Measurements from ENCODE around the gene PDCD10.

Gene PDCD10

GRCh38 chr3:167700046-167700445 lies 34.6 kb downstream of the PDCD10 start:
- no peak overlapping the region for H3K4me3 ChIP-seq

DNA sequence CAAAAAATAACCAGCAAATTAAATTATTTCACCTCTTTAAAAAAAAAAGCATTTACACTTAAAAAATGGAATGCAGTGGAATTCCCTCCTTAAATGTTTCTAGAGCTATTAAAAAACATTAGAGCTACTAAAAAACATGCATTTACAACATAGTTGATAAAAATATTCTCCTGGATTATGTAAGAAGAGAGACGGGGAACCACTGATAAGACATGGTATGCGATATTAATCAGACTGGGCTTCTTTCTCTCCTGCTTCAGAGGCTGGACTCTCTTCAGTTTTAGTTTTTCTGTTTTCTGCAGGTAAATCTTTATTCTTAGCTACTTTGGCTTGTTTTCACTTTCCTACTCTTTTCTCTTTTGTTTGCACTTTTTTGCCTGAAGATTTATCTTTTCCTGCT lies 40.6 kb downstream of the PDCD10 start:
- Histone ChIP-seq H3K27ac (no peak overlapping the region), H3K4me3 (no peak overlapping the region)

More at GRCh38 chr3:167700046-167700445, 34.6 kb downstream of the PDCD10 start:
- H3K27ac ChIP-seq = no peak overlapping the region

DNA sequence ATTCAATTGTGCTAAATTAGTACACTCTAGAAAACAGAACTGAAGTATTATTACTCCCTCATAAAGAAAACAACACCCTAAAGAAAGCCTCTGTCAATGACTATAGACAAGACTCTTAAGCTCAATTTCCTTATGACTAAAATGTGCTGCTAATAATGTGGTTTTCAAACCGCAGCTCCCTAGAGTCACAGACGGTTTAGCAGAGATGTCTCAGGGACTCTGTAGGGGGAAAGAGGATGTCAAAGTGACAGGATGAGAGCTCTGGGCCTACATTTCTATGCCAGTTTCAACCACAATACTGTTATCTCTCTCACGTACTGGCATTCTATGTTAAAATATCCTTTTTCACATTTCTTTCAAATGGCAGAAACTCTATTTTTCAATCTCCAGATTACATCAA lies 43.3 kb downstream of the PDCD10 start:
- Histone ChIP-seq H3K27ac (no peak overlapping the region), H3K4me3 (no peak overlapping the region)

- no peak overlapping the region for H3K4me3 ChIP-seq
Observed at GRCh38 chr3:167684388-167684993, 50.2 kb downstream of the PDCD10 start.

GRCh38 chr3:167679526-167679925 lies 55.2 kb downstream of the PDCD10 start:
- Histone ChIP-seq H3K4me3 (no peak overlapping the region), H3K27ac (no peak overlapping the region)

More at GRCh38 chr3:167684388-167684993, 50.2 kb downstream of the PDCD10 start:
- H3K27ac ChIP-seq = no peak overlapping the region

- Histone ChIP-seq H3K27ac (no peak overlapping the region), H3K4me3 (no peak overlapping the region)
Observed at GRCh38 chr3:167675848-167676247, 58.8 kb downstream of the PDCD10 start.

DNA sequence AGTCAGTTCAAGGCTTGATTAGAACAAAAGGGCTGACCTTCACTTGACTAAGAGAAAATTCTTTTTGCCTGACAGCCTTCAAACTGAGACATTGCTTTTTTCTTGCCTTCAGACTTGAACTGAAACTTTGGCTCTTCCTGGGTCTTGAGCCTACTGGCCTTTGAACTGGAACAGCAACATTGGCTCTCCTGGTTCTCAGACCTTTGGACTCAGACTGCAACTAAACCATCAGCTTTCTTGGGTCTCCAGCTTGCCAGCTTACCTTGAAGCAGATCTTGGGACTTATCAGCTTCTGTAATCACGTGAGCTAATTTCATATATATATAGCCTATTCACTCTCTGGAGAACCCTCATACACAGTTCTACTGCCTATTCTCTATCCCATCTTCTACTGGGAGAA lies 61.5 kb downstream of the PDCD10 start:
- Histone ChIP-seq H3K4me3 (no peak overlapping the region), H3K27ac (no peak overlapping the region)

- Histone ChIP-seq H3K4me3 (no peak overlapping the region), H3K27ac (no peak overlapping the region)
Observed at GRCh38 chr3:167671878-167672427, 62.7 kb downstream of the PDCD10 start.

DNA sequence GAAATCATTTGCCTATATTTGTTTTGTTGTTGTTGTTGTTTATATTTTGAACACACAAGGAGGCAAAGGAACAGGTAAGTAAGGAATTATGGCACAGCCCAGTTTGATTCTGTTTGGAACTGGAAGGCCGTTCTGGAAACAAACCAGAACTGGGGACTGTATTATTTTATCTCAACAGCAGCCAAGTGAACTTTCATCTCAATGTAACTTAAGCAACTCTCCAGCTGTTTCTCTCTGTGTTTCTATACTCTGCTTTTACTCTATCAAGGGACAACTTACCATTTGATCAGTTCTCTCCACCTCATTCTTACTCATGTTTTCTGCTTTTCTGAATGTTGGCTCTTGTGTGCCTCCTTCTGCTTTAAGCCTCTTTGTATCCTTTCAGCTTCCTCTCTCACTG lies 65.0 kb downstream of the PDCD10 start:
- no peak overlapping the region for H3K27ac ChIP-seq
- no peak overlapping the region for H3K4me3 ChIP-seq

GRCh38 chr3:167668651-167669050 lies 66.0 kb downstream of the PDCD10 start:
- H3K4me3 ChIP-seq = no peak overlapping the region
- no peak overlapping the region for H3K27ac ChIP-seq

- Histone ChIP-seq H3K4me3 (no peak overlapping the region), H3K27ac (no peak overlapping the region)
Observed at GRCh38 chr3:167666563-167666962, 68.1 kb downstream of the PDCD10 start.

GRCh38 chr3:167662919-167663400 lies 71.7 kb downstream of the PDCD10 start:
- Histone ChIP-seq H3K4me3 (no peak overlapping the region), H3K27ac (no peak overlapping the region)

GRCh38 chr3:167657684-167658225 lies 76.9 kb downstream of the PDCD10 start:
- Histone ChIP-seq H3K27ac (no peak overlapping the region), H3K4me3 (no peak overlapping the region)

DNA sequence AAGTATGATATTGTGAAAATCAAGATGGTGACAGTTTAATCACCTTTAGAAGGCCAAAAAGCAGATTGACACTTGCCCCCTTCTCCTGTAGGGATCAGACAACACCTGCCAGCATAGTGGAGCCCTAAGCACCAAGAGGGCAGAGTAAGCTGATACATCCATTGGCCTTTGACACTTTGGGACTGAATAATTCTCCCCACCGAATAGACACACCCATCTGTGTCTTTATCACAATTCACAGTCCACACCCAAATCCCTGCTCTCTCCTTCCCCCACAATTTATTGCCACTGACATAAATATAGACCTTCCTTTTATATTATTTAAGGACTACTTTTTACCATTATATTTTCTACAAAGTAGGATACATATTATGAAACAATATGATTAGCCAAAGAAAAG lies 77.9 kb downstream of the PDCD10 start:
- H3K27ac ChIP-seq = no peak overlapping the region
- H3K4me3 ChIP-seq = no peak overlapping the region

DNA sequence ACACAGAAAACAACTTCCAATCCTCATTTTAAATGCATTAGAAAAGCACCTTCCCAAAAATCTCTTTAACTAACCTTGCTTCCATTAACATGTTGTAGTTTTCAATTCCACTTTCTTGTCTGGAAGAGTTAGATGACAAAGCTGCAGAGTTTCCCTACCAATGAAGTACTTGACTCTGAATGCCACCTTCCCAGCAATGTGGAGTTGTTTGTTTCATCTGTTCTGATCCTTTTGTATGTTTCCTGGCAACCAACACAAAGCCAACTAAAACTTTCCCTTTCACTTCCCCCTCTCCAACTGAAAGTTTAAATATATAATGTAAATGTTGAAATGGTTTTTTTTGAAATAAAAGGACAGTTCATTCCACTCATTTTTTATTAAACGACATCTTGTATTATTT lies 80.9 kb downstream of the PDCD10 start, which contains the start of gene WDR49:
WDR49 (minus strand) TSS at position 183 of the 400 bp plus-strand sequence. CDS start 517 bp downstream, outside the sequence.
- Histone ChIP-seq H3K27ac (no peak within 1 kb of the TSS), H3K4me3 (no peak within 1 kb of the TSS)

DNA sequence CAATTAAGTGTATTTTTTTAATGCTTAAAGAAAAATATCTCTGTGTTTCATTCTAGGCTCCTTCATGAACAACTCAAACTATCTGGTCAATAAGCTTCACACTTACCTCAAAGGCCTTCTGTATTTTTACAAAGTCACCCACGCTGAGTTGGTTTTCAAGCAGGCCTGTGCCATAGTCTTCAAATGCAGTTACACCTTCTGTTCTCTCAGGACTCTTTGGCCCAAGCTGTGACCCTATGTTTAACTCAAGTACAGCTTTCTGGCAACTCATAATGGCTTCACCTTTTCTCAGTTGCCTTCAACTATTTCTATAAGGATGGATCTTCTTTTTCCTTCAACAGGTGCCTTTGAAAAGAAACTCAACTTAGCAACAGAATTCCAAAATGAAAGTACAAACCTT lies 81.5 kb downstream of the PDCD10 start:
- Histone ChIP-seq H3K4me3 (no peak overlapping the region), H3K27ac (no peak overlapping the region)

DNA sequence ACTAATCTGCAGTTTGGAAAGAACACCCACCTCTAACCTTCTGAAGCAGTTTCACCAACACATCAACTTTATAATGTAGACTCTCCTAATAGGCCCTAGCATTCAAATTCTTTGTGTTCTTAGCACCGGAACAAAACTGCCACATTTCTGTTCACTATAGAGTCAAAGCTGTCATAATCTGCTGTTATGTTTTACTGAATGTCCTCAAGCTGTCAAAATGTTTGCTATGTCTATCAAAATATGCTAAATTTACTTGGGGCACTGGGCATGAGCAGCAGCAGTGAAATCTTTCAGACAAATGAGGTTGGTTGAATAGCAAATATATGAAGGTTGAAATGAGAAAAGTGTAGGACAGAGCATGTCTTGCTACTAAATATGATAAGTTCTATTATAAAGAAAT lies 82.9 kb downstream of the PDCD10 start:
- H3K27ac ChIP-seq = no peak overlapping the region
- no peak overlapping the region for H3K4me3 ChIP-seq

DNA sequence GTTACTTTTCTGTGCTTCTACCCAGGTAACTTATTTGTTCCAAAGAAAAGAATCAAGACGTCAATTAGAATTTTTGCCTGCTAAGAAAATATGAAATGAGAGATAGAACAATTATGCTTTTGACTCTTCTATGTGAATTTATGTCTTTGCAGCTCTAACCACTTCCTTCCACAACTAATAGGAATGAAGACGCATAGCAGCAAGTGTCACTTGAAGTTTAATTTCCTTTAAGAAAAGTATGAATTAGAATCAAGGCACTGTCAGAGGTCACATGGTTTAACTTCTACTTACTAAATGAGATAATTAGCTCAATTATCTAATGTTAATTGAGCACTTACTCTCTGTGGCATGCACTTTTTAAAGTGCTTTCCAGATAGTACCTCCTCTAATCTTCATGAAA lies 84.2 kb downstream of the PDCD10 start:
- Histone ChIP-seq H3K27ac (no peak overlapping the region), H3K4me3 (no peak overlapping the region)

- H3K27ac ChIP-seq = no peak overlapping the region
- H3K4me3 ChIP-seq = no peak overlapping the region
Observed at GRCh38 chr3:167649746-167650145, 84.9 kb downstream of the PDCD10 start.

- no peak overlapping the region for H3K4me3 ChIP-seq
- no peak overlapping the region for H3K27ac ChIP-seq
Observed at GRCh38 chr3:167644611-167645010, 90.1 kb downstream of the PDCD10 start.
